ENCODE measurements around the gene ZNF107.
"Not testable (repeated sequence)": the region's sequence is repeated elsewhere in the genome, so short reads cannot be mapped to it uniquely, and the experiment has no call there.

GRCh38 chr7:64662091-64662490 is 3.8 kb upstream of the ZNF107 start:
- TF ChIP-seq, protein P1, sequence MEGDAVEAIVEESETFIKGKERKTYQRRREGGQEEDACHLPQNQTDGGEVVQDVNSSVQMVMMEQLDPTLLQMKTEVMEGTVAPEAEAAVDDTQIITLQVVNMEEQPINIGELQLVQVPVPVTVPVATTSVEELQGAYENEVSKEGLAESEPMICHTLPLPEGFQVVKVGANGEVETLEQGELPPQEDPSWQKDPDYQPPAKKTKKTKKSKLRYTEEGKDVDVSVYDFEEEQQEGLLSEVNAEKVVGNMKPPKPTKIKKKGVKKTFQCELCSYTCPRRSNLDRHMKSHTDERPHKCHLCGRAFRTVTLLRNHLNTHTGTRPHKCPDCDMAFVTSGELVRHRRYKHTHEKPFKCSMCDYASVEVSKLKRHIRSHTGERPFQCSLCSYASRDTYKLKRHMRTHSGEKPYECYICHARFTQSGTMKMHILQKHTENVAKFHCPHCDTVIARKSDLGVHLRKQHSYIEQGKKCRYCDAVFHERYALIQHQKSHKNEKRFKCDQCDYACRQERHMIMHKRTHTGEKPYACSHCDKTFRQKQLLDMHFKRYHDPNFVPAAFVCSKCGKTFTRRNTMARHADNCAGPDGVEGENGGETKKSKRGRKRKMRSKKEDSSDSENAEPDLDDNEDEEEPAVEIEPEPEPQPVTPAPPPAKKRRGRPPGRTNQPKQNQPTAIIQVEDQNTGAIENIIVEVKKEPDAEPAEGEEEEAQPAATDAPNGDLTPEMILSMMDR (IDR thresholded peaks at IDR 0.05 in 4 of 5, conservative IDR thresholded peaks at IDR 0.05 in 1 of 5): not testable (repeated sequence)
- TF ChIP-seq POLR2A (IDR thresholded peaks at IDR 0.05): not testable (repeated sequence)
